Measurements from ENCODE around the gene CACNA1G.

The CACNA1G gene

DNA sequence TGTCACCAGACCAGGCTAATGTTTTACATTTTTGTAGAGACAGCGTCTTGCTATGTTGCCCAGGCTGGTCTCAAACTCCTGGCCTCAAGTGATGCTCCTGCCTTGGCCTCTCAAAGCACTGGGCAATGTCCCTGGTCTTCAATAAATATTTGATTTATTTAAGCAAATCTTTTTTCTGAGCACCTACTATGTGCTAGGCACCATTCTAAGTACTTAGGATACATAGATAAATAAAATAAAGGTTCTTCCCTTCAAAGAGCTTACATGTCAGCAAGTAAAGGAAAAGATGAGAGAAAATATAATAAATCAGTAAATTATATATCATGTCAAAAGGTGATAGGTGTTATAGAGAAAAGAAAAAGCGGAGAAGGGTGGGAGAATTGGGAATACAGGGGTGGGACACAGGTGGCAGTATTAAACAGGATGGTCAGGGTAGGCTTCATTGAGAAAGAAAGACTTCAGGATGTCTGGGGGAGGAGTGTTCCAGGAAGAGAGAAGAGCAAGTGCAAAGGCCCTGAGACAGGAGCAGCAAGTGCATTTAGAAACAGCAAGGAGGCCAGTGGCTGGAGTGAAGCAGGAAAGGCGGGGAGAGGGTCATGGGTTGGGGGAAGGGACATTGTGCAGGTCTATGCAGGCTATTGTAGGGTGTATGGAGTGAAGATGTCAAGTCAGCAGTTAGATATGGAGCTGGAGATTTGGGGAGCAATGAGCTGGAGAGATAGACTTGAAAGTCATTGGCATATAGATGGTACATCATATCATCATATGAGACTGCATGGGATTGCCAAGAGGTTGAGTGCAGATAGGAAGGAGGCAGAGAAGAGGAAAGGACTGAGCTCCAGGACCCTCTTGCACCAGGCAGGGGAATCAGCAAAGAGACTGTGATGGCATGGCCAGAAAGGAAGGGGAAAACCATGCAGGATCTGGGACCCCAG, 85.5 kb downstream of the CACNA1G start:
- H3K4me1 ChIP-seq: peaks cover 3 to 17% (median 7%) of the 10 kb centered on the region in 10 experiments; a peak in 19 of 20 replicates
- no peak overlapping the region for H3K9ac ChIP-seq
- H3K9me3 ChIP-seq (replicated peaks in 1 of 11): no peaks in the 10 kb centered on the region; a peak in 1 of 22 replicates
- H3K27ac ChIP-seq: no peak overlapping the region
- H3K4me3 ChIP-seq: no peak overlapping the region
- H3K36me3 ChIP-seq: no peaks in the 10 kb centered on the region
- no peaks in the 10 kb centered on the region for H3K27me3 ChIP-seq
- no peaks in the 10 kb centered on the region; a peak in 1 of 22 replicates for H4K20me1 ChIP-seq
- H3K4me2 ChIP-seq: no peak overlapping the region
- TF ChIP-seq Cebpa-rat (IDR thresholded peaks at IDR 0.05): no peak

DNA sequence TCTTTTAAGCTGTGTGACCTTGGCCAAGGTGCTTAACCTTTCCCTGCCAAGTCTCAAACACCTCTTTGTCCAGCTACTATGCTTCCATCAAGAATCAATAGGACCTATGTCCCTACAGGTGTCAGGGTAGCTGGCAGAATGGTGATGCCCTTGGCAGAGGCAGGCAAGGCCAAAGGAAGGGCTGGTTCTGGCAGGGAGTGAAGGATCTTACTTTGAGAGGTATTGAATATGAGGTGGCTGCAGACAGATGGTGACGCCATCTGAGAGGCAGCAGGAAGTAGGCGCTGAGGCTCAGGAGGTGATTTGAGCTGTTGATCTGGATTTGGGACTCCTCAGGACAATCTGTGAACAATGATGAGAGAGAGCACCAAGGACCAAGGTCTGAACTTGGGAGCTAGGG, 86.7 kb downstream of the CACNA1G start:
- H3K36me3 ChIP-seq: no peaks in the 10 kb centered on the region
- no peaks in the 10 kb centered on the region; a peak in 1 of 22 replicates for H4K20me1 ChIP-seq
- no peak overlapping the region for H3K27ac ChIP-seq
- H3K4me3 ChIP-seq: no peak overlapping the region
- no peak overlapping the region for H3K4me2 ChIP-seq
- TF ChIP-seq Cebpa-rat (IDR thresholded peaks at IDR 0.05): no peak
- H3K9ac ChIP-seq: no peak overlapping the region
- 0 out of 20 replicates have a peak, but pooled peaks cover 0 to 6% (median 0%) of the 10 kb centered on the region in 10 experiments for H3K4me1 ChIP-seq
- no peaks in the 10 kb centered on the region for H3K27me3 ChIP-seq
- peaks cover 0 to 2% (median under 1%) of the 10 kb centered on the region in 11 experiments; a peak in 9 of 22 replicates for H3K9me3 ChIP-seq (replicated peaks in 1 of 11)

DNA sequence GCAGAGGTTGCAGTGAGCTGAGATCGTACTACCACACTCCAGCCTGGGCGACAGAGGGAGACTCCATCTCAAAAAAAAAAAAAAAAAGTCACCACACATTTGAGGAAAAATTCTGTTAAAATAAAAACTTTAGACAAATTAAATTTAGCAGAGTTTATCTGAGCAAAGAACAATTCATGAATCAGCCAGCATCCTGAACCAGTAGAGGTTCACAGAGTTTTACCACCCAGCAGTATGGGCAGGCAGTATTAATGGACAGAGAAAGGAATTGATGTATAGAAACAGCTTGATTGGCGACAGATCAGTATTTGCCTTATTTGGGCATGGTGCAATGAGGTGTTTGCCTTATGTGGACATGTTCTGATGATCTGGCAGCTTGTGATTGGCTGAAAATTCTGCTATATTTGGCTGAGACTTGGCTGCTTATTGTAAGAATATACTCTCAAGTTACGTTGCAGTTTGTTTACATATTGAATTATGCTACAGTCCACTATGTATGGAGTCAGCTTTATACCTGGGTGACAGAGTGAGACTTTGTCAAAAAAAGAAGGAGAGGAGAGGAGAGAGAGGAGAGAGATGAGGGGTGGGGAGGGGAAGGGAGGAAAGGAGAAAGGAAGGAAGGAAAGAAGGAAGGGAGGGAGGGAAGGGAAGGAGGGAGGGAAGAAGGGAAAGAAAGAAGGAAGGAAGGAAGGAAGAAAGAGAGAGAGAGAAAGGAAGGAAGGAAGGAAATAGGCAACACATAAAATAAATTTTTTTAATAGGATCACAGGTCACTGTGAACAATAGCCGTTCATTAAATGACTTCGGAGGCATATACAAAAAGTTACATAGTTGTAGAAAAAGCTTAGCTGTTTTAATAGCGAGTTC, 88.8 kb downstream of the CACNA1G start:
- Histone ChIP-seq H3K9me3 (replicated peaks in 1 of 11) (peaks cover 6 to 19% (median 14%) of the 10 kb centered on the region in 11 experiments), H3K27me3 (no peaks in the 10 kb centered on the region), H3K4me3 (no peak overlapping the region), H3K9ac (no peak overlapping the region), H3K4me1 (no peaks in the 10 kb centered on the region), H3K4me2 (no peak overlapping the region), H4K20me1 (no peaks in the 10 kb centered on the region), H3K27ac (no peak overlapping the region), H3K36me3 (no peaks in the 10 kb centered on the region)
- no peak for TF ChIP-seq Cebpa-rat (IDR thresholded peaks at IDR 0.05)

- no peaks in the 10 kb centered on the region for H3K4me1 ChIP-seq
- no peaks in the 10 kb centered on the region for H3K27me3 ChIP-seq
- H3K36me3 ChIP-seq: no peaks in the 10 kb centered on the region
- peaks cover 6 to 19% (median 14%) of the 10 kb centered on the region in 11 experiments for H3K9me3 ChIP-seq (replicated peaks in 1 of 11)
- no peak overlapping the region for H3K4me3 ChIP-seq
- no peak for TF ChIP-seq Cebpa-rat (IDR thresholded peaks at IDR 0.05)
- no peak overlapping the region for H3K9ac ChIP-seq
- no peaks in the 10 kb centered on the region; a peak in 1 of 22 replicates for H4K20me1 ChIP-seq
- H3K4me2 ChIP-seq: no peak overlapping the region
- no peak overlapping the region for H3K27ac ChIP-seq
These were observed 91.1 kb downstream of the CACNA1G start for GRCh38 chr17:50651661-50652060.

- no peak overlapping the region for H3K4me2 ChIP-seq
- no peak overlapping the region for H3K4me3 ChIP-seq
- TF ChIP-seq Cebpa-rat (IDR thresholded peaks at IDR 0.05): no peak
- H3K4me1 ChIP-seq: no peaks in the 10 kb centered on the region
- H3K9ac ChIP-seq: no peak overlapping the region
- H3K9me3 ChIP-seq (replicated peaks in 1 of 11): peaks cover 6 to 19% (median 14%) of the 10 kb centered on the region in 11 experiments
- no peaks in the 10 kb centered on the region for H3K36me3 ChIP-seq
- no peaks in the 10 kb centered on the region; a peak in 1 of 22 replicates for H4K20me1 ChIP-seq
- no peaks in the 10 kb centered on the region for H3K27me3 ChIP-seq
- no peak overlapping the region for H3K27ac ChIP-seq
These were observed 93.2 kb downstream of the CACNA1G start for GRCh38 chr17:50653738-50654137.

GRCh38 chr17:50656509-50656908, 96.0 kb downstream of the CACNA1G start:
- Histone ChIP-seq H3K9ac (no peak overlapping the region), H3K27ac (no peak overlapping the region; a peak in 1 of 22 replicates), H3K27me3 (no peaks in the 10 kb centered on the region), H3K9me3 (replicated peaks in 1 of 11) (peaks cover 6 to 19% (median 14%) of the 10 kb centered on the region in 11 experiments), H3K4me2 (no peak overlapping the region), H3K4me3 (no peak overlapping the region), H3K36me3 (no peaks in the 10 kb centered on the region), H3K4me1 (peaks cover 0 to 25% (median 17%) of the 10 kb centered on the region in 10 experiments; a peak in 16 of 20 replicates), H4K20me1 (no peaks in the 10 kb centered on the region; a peak in 1 of 22 replicates)
- TF ChIP-seq Cebpa-rat (IDR thresholded peaks at IDR 0.05): no peak

DNA sequence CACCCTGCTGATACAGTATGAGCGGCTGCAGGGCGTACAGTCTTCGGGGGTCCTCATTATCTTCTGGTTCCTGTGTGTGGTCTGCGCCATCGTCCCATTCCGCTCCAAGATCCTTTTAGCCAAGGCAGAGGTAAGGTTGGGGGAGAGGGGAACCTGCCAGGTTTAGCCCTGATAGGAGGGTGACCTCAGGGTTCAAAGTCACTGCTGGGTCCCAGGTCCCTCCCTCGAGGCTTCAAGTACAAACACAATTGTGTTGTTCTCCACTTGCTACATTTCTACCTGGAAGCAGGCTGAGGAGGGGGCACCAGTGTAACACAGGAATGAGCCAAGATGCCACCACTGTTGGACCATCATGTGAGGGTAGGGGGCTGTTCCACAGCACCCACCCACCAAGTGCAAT, 96.5 kb downstream of the CACNA1G start:
- H3K4me1 ChIP-seq: peaks cover 0 to 31% (median 22%) of the 10 kb centered on the region in 10 experiments; a peak in 17 of 20 replicates
- H3K27ac ChIP-seq: no peak overlapping the region; a peak in 1 of 22 replicates
- no peaks in the 10 kb centered on the region for H3K27me3 ChIP-seq

GRCh38 chr17:50657627-50658026, 97.1 kb downstream of the CACNA1G start:
- Histone ChIP-seq H3K9me3 (replicated peaks in 1 of 11) (peaks cover 3 to 13% (median 8%) of the 10 kb centered on the region in 11 experiments), H4K20me1 (no peaks in the 10 kb centered on the region; a peak in 1 of 22 replicates), H3K27ac (no peak overlapping the region; a peak in 1 of 22 replicates), H3K4me2 (no peak overlapping the region), H3K9ac (no peak overlapping the region), H3K4me3 (no peak overlapping the region), H3K27me3 (no peaks in the 10 kb centered on the region), H3K4me1 (peaks cover 0 to 37% (median 28%) of the 10 kb centered on the region in 10 experiments; a peak in 17 of 20 replicates), H3K36me3 (no peaks in the 10 kb centered on the region)
- no peak for TF ChIP-seq Cebpa-rat (IDR thresholded peaks at IDR 0.05)

More for the DNA sequence above, 96.5 kb downstream of the CACNA1G start:
- H3K4me3 ChIP-seq: no peak overlapping the region
- no peak for TF ChIP-seq Cebpa-rat (IDR thresholded peaks at IDR 0.05)
- no peak overlapping the region for H3K4me2 ChIP-seq
- no peaks in the 10 kb centered on the region for H3K36me3 ChIP-seq
- peaks cover 6 to 19% (median 13%) of the 10 kb centered on the region in 11 experiments for H3K9me3 ChIP-seq (replicated peaks in 1 of 11)
- no peaks in the 10 kb centered on the region; a peak in 1 of 22 replicates for H4K20me1 ChIP-seq
- H3K9ac ChIP-seq: no peak overlapping the region

Measured in BLaER1 treated with 17β-estradiol and CSF1 and Interleukin-3, amounts not matched to agents 10 nM and 100 nM (cell line).